ENCODE results near the gene FBLL1.
"Not testable (repeated sequence)": the region's sequence is repeated elsewhere in the genome, so short reads cannot be mapped to it uniquely, and the experiment has no call there.

FBLL1 gene

GRCh38 chr5:168528521-168529373 lies at the start of gene FBLL1:
Gene FBLL1, plus strand, starts transcription at chr5:168529305. Its CDS starts 200 bp downstream, at chr5:168529505.
- DNase-seq (ENCODE audit: low read depth in 2 of 2): peak in 1 of 2 donors; percentile 2

GRCh38 chr5:168480601-168481000 lies 48.5 kb upstream of the FBLL1 start:
- no peak for DNase-seq (ENCODE audit: low read depth in 2 of 2)

GRCh38 chr5:168481330-168481788 lies 47.7 kb upstream of the FBLL1 start:
- no peak for DNase-seq (ENCODE audit: low read depth in 2 of 2)

GRCh38 chr5:168482361-168482760 lies 46.7 kb upstream of the FBLL1 start:
- no peak for DNase-seq (ENCODE audit: low read depth in 2 of 2)

GRCh38 chr5:168486136-168486879 lies 42.8 kb upstream of the FBLL1 start, which contains the start of gene RARS1:
Gene RARS1, plus strand, starts transcription at chr5:168486471. Its CDS starts 28 bp downstream, at chr5:168486499.
- DNase-seq (ENCODE audit: low read depth in 2 of 2): peak; percentile 61 to 81

GRCh38 chr5:168489059-168489458 lies 40.0 kb upstream of the FBLL1 start:
- no peak for DNase-seq (ENCODE audit: low read depth in 2 of 2)

- DNase-seq (ENCODE audit: low read depth in 2 of 2): no peak
Observed at GRCh38 chr5:168494057-168494555, 35.0 kb upstream of the FBLL1 start.

- DNase-seq (ENCODE audit: low read depth in 2 of 2): no peak
Observed at GRCh38 chr5:168502563-168503237, 26.4 kb upstream of the FBLL1 start.

GRCh38 chr5:168513861-168514428 lies 15.2 kb upstream of the FBLL1 start:
- no peak for DNase-seq (ENCODE audit: low read depth in 2 of 2)

- DNase-seq (ENCODE audit: low read depth in 2 of 2): no peak
Observed at GRCh38 chr5:168525856-168526255, 3.2 kb upstream of the FBLL1 start.

GRCh38 chr5:168527756-168528295 lies 1.3 kb upstream of the FBLL1 start:
- DNase-seq (ENCODE audit: low read depth in 2 of 2): no peak

- no peak for DNase-seq (ENCODE audit: low read depth in 2 of 2)
Observed at GRCh38 chr5:168529374-168530234, 499 bp downstream of the FBLL1 start.

GRCh38 chr5:168530621-168531150 lies 1.6 kb downstream of the FBLL1 start:
- DNase-seq (ENCODE audit: low read depth in 2 of 2): no peak

- no peak for DNase-seq (ENCODE audit: low read depth in 2 of 2)
Observed at GRCh38 chr5:168531191-168531590, 2.1 kb downstream of the FBLL1 start.

- no peak for DNase-seq (ENCODE audit: low read depth in 2 of 2)
Observed at GRCh38 chr5:168531987-168532864, 3.1 kb downstream of the FBLL1 start.

- not testable (repeated sequence) for DNase-seq (ENCODE audit: low read depth in 2 of 2)
Observed at GRCh38 chr5:168534351-168534750, 5.2 kb downstream of the FBLL1 start.

GRCh38 chr5:168537176-168537575 lies 8.1 kb downstream of the FBLL1 start:
- DNase-seq (ENCODE audit: low read depth in 2 of 2): no peak

- DNase-seq (ENCODE audit: low read depth in 2 of 2): no peak
Observed at GRCh38 chr5:168549554-168549953, 20.4 kb downstream of the FBLL1 start.

GRCh38 chr5:168550656-168551055 lies 21.6 kb downstream of the FBLL1 start:
- no peak for DNase-seq (ENCODE audit: low read depth in 2 of 2)
